IPS DF 4.7 (cell line): ENCODE measurements around the gene ADAMTS14.
"Not testable (repeated sequence)": the region's sequence is repeated elsewhere in the genome, so short reads cannot be mapped to it uniquely, and the experiment has no call there.

Source experiments
- DNase-seq: peaks from one replicate; pipeline ENCODE4 v3.0.0-alpha.2; 2013; ENCODE audit warnings: low spot score; ENCODE audit errors: extremely low read depth

The ADAMTS14 gene

GRCh38 chr10:70655316-70655715, 17.0 kb upstream of the ADAMTS14 start:
- DNase-seq = no peak

GRCh38 chr10:70656489-70656888, 15.8 kb upstream of the ADAMTS14 start:
- no peak for DNase-seq

- DNase-seq = no peak
Measured at GRCh38 chr10:70657041-70657440, 15.3 kb upstream of the ADAMTS14 start.

- no peak for DNase-seq
Measured at GRCh38 chr10:70658582-70659136, 13.6 kb upstream of the ADAMTS14 start.

GRCh38 chr10:70659306-70659705, 13.0 kb upstream of the ADAMTS14 start:
- DNase-seq = no peak

GRCh38 chr10:70660722-70661121, 11.6 kb upstream of the ADAMTS14 start:
- no peak for DNase-seq

GRCh38 chr10:70661623-70662361, 10.5 kb upstream of the ADAMTS14 start:
- no peak for DNase-seq

- no peak for DNase-seq
Measured at GRCh38 chr10:70662362-70663220, 9.7 kb upstream of the ADAMTS14 start.

GRCh38 chr10:70663458-70664409, 8.6 kb upstream of the ADAMTS14 start:
- DNase-seq = not testable (repeated sequence)

GRCh38 chr10:70664702-70665195, 7.6 kb upstream of the ADAMTS14 start:
- no peak for DNase-seq

GRCh38 chr10:70666960-70667798, 5.1 kb upstream of the ADAMTS14 start:
- no peak for DNase-seq

- not testable (repeated sequence) for DNase-seq
Measured at GRCh38 chr10:70667818-70668217, 4.5 kb upstream of the ADAMTS14 start.

GRCh38 chr10:70668454-70668970, 3.8 kb upstream of the ADAMTS14 start:
- DNase-seq = no peak

- no peak for DNase-seq
Measured at GRCh38 chr10:70669015-70669414, 3.3 kb upstream of the ADAMTS14 start.

GRCh38 chr10:70669732-70670317, 2.5 kb upstream of the ADAMTS14 start:
- no peak for DNase-seq

GRCh38 chr10:70671619-70672164, 614 bp upstream of the ADAMTS14 start:
- no peak for DNase-seq

GRCh38 chr10:70673043-70673928, 980 bp downstream of the ADAMTS14 start:
- DNase-seq = no peak

- no peak for DNase-seq
Measured at GRCh38 chr10:70673929-70674559, 1.7 kb downstream of the ADAMTS14 start.
